NCI-H345 (cell line): Measurements from ENCODE around the gene COL9A2.

Experiments used
- DNase-seq: peaks from one replicate; lab custom pipeline; 2025; lab: John Stamatoyannopoulos, UW

Gene COL9A2

GRCh38 chr1:40303051-40303771, 13.9 kb downstream of the COL9A2 start:
- no peak for DNase-seq

- no peak for DNase-seq
Observed at GRCh38 chr1:40302475-40302874, 14.6 kb downstream of the COL9A2 start.

GRCh38 chr1:40301541-40302299, 15.4 kb downstream of the COL9A2 start:
- no peak for DNase-seq

GRCh38 chr1:40301066-40301465, 16.0 kb downstream of the COL9A2 start:
- no peak for DNase-seq

- DNase-seq, result no peak
Observed at GRCh38 chr1:40300651-40301050, 16.4 kb downstream of the COL9A2 start.

GRCh38 chr1:40300249-40300567, 16.9 kb downstream of the COL9A2 start:
- no peak for DNase-seq

GRCh38 chr1:40299366-40300248, 17.5 kb downstream of the COL9A2 start:
- peak; percentile 4 for DNase-seq

- DNase-seq, result no peak
Observed at GRCh38 chr1:40291293-40291692, 25.8 kb downstream of the COL9A2 start.

GRCh38 chr1:40281853-40282252, 35.2 kb downstream of the COL9A2 start:
- DNase-seq, result no peak

- no peak for DNase-seq
Observed at GRCh38 chr1:40276122-40276521, 41.0 kb downstream of the COL9A2 start.

- no peak for DNase-seq
Observed at GRCh38 chr1:40274331-40274730, 42.8 kb downstream of the COL9A2 start.

GRCh38 chr1:40273547-40274166, 43.4 kb downstream of the COL9A2 start:
- DNase-seq, result no peak

GRCh38 chr1:40272653-40273213, 44.4 kb downstream of the COL9A2 start:
- DNase-seq, result no peak

- no peak for DNase-seq
Observed at GRCh38 chr1:40270152-40270834, 46.8 kb downstream of the COL9A2 start.

GRCh38 chr1:40268211-40268610, 48.9 kb downstream of the COL9A2 start:
- no peak for DNase-seq

- DNase-seq, result no peak
Observed at GRCh38 chr1:40267767-40268187, 49.3 kb downstream of the COL9A2 start.

- no peak for DNase-seq
Observed at GRCh38 chr1:40266786-40267535, 50.1 kb downstream of the COL9A2 start.

- DNase-seq, result no peak
Observed at GRCh38 chr1:40265919-40266318, 51.2 kb downstream of the COL9A2 start.

GRCh38 chr1:40265298-40265697, 51.8 kb downstream of the COL9A2 start:
- no peak for DNase-seq

GRCh38 chr1:40264354-40264781, 52.7 kb downstream of the COL9A2 start:
- DNase-seq, result no peak

- DNase-seq, result no peak
Observed at GRCh38 chr1:40258445-40258769, 58.7 kb downstream of the COL9A2 start.
